Coronary artery (tissue), 2 donors: ENCODE measurements around the gene EGLN3.

Experiments used
- DNase-seq: peaks from one replicate; pipeline ENCODE4 v3.0.0-alpha.2; 2017; ENCODE audit warnings: low spot score
- H3K27ac ChIP-seq, 2 donors: fragments of 200-600 bp; sonication (generic); one replicate each; pipeline ENCODE4 v1.5.1; 2016 to 2019
- H3K4me3 ChIP-seq: fragments of 200-600 bp; sonication (generic); 2 replicates; pipeline ENCODE4 v1.5.1; 2016; ENCODE audit warnings: mild to moderate bottlenecking, moderate library complexity
- TF ChIP-seq, protein P1 (sequence below): fragments of 200-600 bp; sonication (generic); IDR thresholded peaks from one replicate; pipeline ENCODE4 v1.5.1; 2019; ENCODE audit warnings: antibody characterized with exemption

EGLN3 gene

GRCh38 chr14:33950320-33951182, at the start of gene EGLN3:
TSS of gene EGLN3 (minus strand) at chr14:33951074. CDS start at chr14:33950752, 322 bp downstream.
- peak; percentile 92 for DNase-seq
- Histone ChIP-seq H3K27ac (peak within 1 kb of the TSS in 1 of 2 donors; percentile 70), H3K4me3 (peak within 1 kb of the TSS; percentile 80)
- TF ChIP-seq, protein P1, sequence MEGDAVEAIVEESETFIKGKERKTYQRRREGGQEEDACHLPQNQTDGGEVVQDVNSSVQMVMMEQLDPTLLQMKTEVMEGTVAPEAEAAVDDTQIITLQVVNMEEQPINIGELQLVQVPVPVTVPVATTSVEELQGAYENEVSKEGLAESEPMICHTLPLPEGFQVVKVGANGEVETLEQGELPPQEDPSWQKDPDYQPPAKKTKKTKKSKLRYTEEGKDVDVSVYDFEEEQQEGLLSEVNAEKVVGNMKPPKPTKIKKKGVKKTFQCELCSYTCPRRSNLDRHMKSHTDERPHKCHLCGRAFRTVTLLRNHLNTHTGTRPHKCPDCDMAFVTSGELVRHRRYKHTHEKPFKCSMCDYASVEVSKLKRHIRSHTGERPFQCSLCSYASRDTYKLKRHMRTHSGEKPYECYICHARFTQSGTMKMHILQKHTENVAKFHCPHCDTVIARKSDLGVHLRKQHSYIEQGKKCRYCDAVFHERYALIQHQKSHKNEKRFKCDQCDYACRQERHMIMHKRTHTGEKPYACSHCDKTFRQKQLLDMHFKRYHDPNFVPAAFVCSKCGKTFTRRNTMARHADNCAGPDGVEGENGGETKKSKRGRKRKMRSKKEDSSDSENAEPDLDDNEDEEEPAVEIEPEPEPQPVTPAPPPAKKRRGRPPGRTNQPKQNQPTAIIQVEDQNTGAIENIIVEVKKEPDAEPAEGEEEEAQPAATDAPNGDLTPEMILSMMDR: no peak

DNA sequence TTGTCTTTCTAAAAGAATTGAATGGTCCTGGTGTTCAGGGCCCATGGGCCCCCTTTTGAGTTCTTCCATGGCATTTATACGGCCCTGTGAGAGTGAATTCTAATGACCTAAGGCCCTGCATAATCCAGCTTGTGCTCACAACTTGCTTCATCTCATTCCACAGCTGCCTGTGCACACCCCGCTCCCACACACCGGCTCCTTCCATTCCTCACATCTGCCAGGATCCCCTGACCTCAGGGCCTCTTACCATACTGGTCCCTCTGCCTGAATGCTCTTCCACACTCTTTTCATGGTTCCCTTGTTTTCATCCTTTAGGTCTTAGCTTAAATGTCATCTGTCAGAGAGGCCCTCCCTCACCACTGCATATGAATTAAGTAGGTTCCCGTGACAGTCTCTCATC, 49.5 kb upstream of the EGLN3 start:
- Histone ChIP-seq H3K27ac (no peak overlapping the region), H3K4me3 (no peak overlapping the region)
- no peak for DNase-seq
- TF ChIP-seq, protein P1: no peak

- H3K4me3 ChIP-seq: no peak overlapping the region
- H3K27ac ChIP-seq: no peak overlapping the region
- TF ChIP-seq, protein P1: no peak
- DNase-seq: no peak
Measured at GRCh38 chr14:33999771-34000291, 49.0 kb upstream of the EGLN3 start.

GRCh38 chr14:33997611-33998010, 46.7 kb upstream of the EGLN3 start:
- Histone ChIP-seq H3K4me3 (no peak overlapping the region), H3K27ac (no peak overlapping the region)
- TF ChIP-seq, protein P1: no peak
- no peak for DNase-seq

DNA sequence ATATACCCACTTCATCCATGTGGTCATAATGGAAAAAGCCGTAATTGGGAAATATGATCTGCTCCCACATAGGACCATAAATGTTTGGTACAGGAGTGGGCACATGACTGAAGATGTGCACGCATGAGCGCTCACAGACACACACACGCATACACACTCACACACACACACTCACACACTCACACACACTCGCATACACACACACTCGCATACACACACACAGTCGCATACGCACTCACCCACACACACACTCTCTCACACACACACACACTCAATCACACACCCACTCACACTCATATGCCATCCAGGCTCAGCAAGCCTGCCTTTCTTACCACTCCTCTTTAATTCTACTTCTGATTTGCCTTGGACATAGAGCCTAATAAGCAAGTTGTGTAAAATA, 45.6 kb upstream of the EGLN3 start:
- DNase-seq: no peak
- Histone ChIP-seq H3K27ac (no peak overlapping the region), H3K4me3 (no peak overlapping the region)
- TF ChIP-seq, protein P1: no peak

GRCh38 chr14:33993246-33993645, 42.4 kb upstream of the EGLN3 start:
- TF ChIP-seq, protein P1: no peak
- no peak for DNase-seq
- Histone ChIP-seq H3K27ac (no peak overlapping the region), H3K4me3 (no peak overlapping the region)
